Heart right ventricle (tissue), 16 donors: ENCODE results near the gene PVALEF. TPM values are rescaled to one million over a fixed set of nuclear protein-coding genes. Genes with fewer than 3 reads are reported as not detected.

Experiments used
- ATAC-seq, 8 donors: fragments of 200-7000 bp; cut with Tn5 transposase; one replicate each; pipeline ENCODE4 v1.9.1; 2020; ENCODE audit warnings: mild to moderate bottlenecking in 8 of 8, moderate library complexity in 8 of 8, moderate number of reproducible peaks in 1 of 8
- DNase-seq, 2 donors: peaks; one replicate each; pipeline ENCODE4 v3.0.0-alpha.2; 2020
- H3K27ac ChIP-seq, 10 donors: fragments of 200-600 bp; sonication (generic) in 2 of 10; one replicate each; pipeline versions ENCODE4 v1.5.0 to v1.8.0; 2020 to 2022; ENCODE audit warnings: mild to moderate bottlenecking in 3 of 10
- H3K27me3 ChIP-seq, 7 donors: fragments of 200-600 bp; one replicate each; pipeline ENCODE4 v1.8.0; 2021 to 2022; ENCODE audit warnings: mild to moderate bottlenecking in 2 of 7
- H3K36me3 ChIP-seq, 9 donors: fragments of 200-600 bp; sonication (generic) in 1 of 9; one replicate each; pipeline versions ENCODE4 v1.5.0 to v1.8.0; 2020 to 2022; ENCODE audit warnings: mild to moderate bottlenecking in 2 of 9
- H3K4me1 ChIP-seq, 9 donors: fragments of 200-600 bp; sonication (generic) in 1 of 9; one replicate each; pipeline versions ENCODE4 v1.5.0 to v1.8.0; 2020 to 2022; ENCODE audit warnings: mild to moderate bottlenecking in 4 of 9
- H3K4me3 ChIP-seq, 10 donors: fragments of 200-600 bp; sonication (generic) in 2 of 10; one replicate each; pipeline versions ENCODE4 v1.5.0 to v1.8.0; 2020 to 2022; ENCODE audit warnings: mild to moderate bottlenecking in 7 of 10, moderate library complexity in 2 of 10
- H3K9me3 ChIP-seq, 11 donors: fragments of 200-600 bp in 10 of 11; sonication (generic) in 2 of 11; one replicate each; pipeline versions ENCODE4 v1.5.0 to v1.8.0; 2013 to 2022; ENCODE audit warnings: mild to moderate bottlenecking in 2 of 11, control low read depth in 1 of 11, moderate library complexity in 1 of 11
- CTCF ChIP-seq, 9 donors: fragments of 200-600 bp; sonication (generic) in 2 of 9; IDR thresholded peaks; one replicate each; pipeline versions ENCODE4 v1.5.0 to v1.8.0; 2021 to 2022; ENCODE audit warnings: antibody characterized with exemption in 9 of 9, mild to moderate bottlenecking in 5 of 9, moderate library complexity in 1 of 9
- WGBS, 2 donors: extraction: QIAGEN DNeasy Blood & Tissue Kit; methylation state at CpG; one replicate each; pipeline ENCODE4 v1.1.7; 2013; ENCODE audit warnings: inconsistent platforms in 1 of 2; 5-methylcytosine and 5-hydroxymethylcytosine counted together
- intact Hi-C, 10 donors: fragments of 100-400 bp; cut with DNase I; formaldehyde crosslinking; loops; one replicate each; pipeline versions ENCODE4 v1.11.1 to v1.14.2; 2022
- polyA plus RNA-seq, 2 donors: library from polyadenylated mRNA; stranded (reverse); fragments of 200-250 nt; gene quantifications; one replicate each; pipeline ENCODE4 v1.2.3, GENCODE V29; 2013
- total RNA-seq, 10 donors: library from RNA; stranded (reverse); fragmentation: NEBNext Ultra II Directional in 3 of 10; extraction: Animal tissue kit (Norgen Biotek cat#: 25700) in 3 of 10; gene quantifications; one replicate each; pipeline versions ENCODE4 v1.2.1 to v1.2.4, GENCODE V29; 2021 to 2023
- donor health status: Arrhythmogenic right ventricular cardiomyopathy.
- donor health status: ischemic (EF 13 %, LVEDD 7.1; RV severe dilation, severe dysfunction).
- donor health status: healthy with polysubstance abuse.
- donor health status: DM: no; HTN: yes; CAD: no.
- donor health status: DM: no; HTN: no; CAD: no.
- donor health status: ischemic (EF 25% LVEDD 6.9; RV normal size, moderate dysfunction).
- donor health status: ischemic (EF 25% LVEDD 5.7; RV mildly dilated, moderate dysfunction).
- donor health status: healthy.
- donor health status: DM: yes; HTN: yes; CAD: no.
- donor health status: Ischemic cardiomyopathy.
- donor health status: ischemic (EF 35%, LVEDD 5.7; RV mildly dilated, moderate dysfunction).
- donor health status: nonischemic (EF 11% LVEDD 7.7; RV severe dilation, severe dysfunction).
- donor health status: DM: yes; HTN: yes; CAD: no.
- donor health status: PGD.
- donor health status: ischemic (EF 29% LVEDD 5.4; RV normal size, mild dysfunction).
- donor health status: nonischemic (EF 23%, LVEDD 6.1; RV moderate dilation, normal function).

PVALEF gene
- total and polyA plus RNA-seq, 12 donors: not detected

- WGBS, 2 donors: 93 to 94% methylated on average over 9 of the region's 9 CpGs
Observed at GRCh38 chr17:81212365-81212764, 47.1 kb downstream of the PVALEF start.

GRCh38 chr17:81213978-81214377 lies 48.7 kb downstream of the PVALEF start:
- DNase-seq: no peak
- Histone ChIP-seq H3K27me3 (no peaks in the 10 kb centered on the region), H3K36me3 (peaks cover 0 to 13% (median 2%) of the 10 kb centered on the region in 9 donors), H3K4me3 (no peak overlapping the region), H3K4me1 (peaks cover 0 to 9% (median 0%) of the 10 kb centered on the region in 9 donors), H3K27ac (no peak overlapping the region), H3K9me3 (no peaks in the 10 kb centered on the region)
- no peak for TF ChIP-seq CTCF (IDR thresholded peaks at IDR 0.05)
- intact Hi-C loops: no loop called here
- WGBS, 2 donors: 96 to 97% methylated on average over 8 of the region's 8 CpGs
- ATAC-seq: no peak

More at GRCh38 chr17:81212365-81212764, 47.1 kb downstream of the PVALEF start:
- intact Hi-C loops: no loop called here
- Histone ChIP-seq H3K9me3 (no peaks in the 10 kb centered on the region), H3K4me1 (peaks cover 0 to 9% (median 0%) of the 10 kb centered on the region in 9 donors), H3K4me3 (no peak overlapping the region), H3K36me3 (peaks cover 0 to 11% (median 0%) of the 10 kb centered on the region in 9 donors), H3K27me3 (no peaks in the 10 kb centered on the region), H3K27ac (no peak overlapping the region)
- peak in 1 of 8 donors; percentile 22 for ATAC-seq
- no peak for TF ChIP-seq CTCF (IDR thresholded peaks at IDR 0.05)
- DNase-seq: no peak

- Histone ChIP-seq H3K9me3 (no peaks in the 10 kb centered on the region), H3K36me3 (peaks cover 0 to 22% (median 6%) of the 10 kb centered on the region in 9 donors), H3K27ac (no peak overlapping the region), H3K27me3 (no peaks in the 10 kb centered on the region), H3K4me1 (peaks cover 7 to 15% (median 12%) of the 10 kb centered on the region in 9 donors), H3K4me3 (no peak overlapping the region)
- ATAC-seq (no peak), DNase-seq (no peak)
- intact Hi-C loops: no loop called here
- WGBS, 2 donors: 90 to 92% methylated on average over 18 of the region's 18 CpGs
- TF ChIP-seq CTCF (IDR thresholded peaks at IDR 0.05): no peak
Observed at GRCh38 chr17:81217491-81217890, 52.2 kb downstream of the PVALEF start.

GRCh38 chr17:81218459-81218858 lies 53.2 kb downstream of the PVALEF start:
- Histone ChIP-seq H3K9me3 (no peaks in the 10 kb centered on the region), H3K4me3 (no peak overlapping the region), H3K36me3 (peaks cover 0 to 22% (median 6%) of the 10 kb centered on the region in 9 donors), H3K27ac (no peak overlapping the region), H3K27me3 (no peaks in the 10 kb centered on the region), H3K4me1 (peaks cover 7 to 20% (median 14%) of the 10 kb centered on the region in 9 donors)
- WGBS, 2 donors: 90% methylated on average over 13 of the region's 13 CpGs
- DNase-seq: no peak
- TF ChIP-seq CTCF (IDR thresholded peaks at IDR 0.05): no peak
- ATAC-seq: no peak
- intact Hi-C loops: no loop called here
